CD4-positive, alpha-beta T cell treated with Interleukin-17A for 1 hour (primary cell): Measurements from ENCODE around the gene FCMR.
A peak's percentile ranks its signal among the peaks of the same experiment; 100 is the strongest.
"Not testable (repeated sequence)": the region's sequence is repeated elsewhere in the genome, so short reads cannot be mapped to it uniquely, and the experiment has no call there.

Experiments used
- DNase-seq: peaks from one replicate; pipeline ENCODE4 v3.0.0-alpha.2; 2020

Gene FCMR

GRCh38 chr1:206867716-206868115 lies 54.0 kb downstream of the FCMR start:
- no peak for DNase-seq

GRCh38 chr1:206867239-206867638 lies 54.5 kb downstream of the FCMR start:
- no peak for DNase-seq

GRCh38 chr1:206866062-206866461 lies 55.7 kb downstream of the FCMR start:
- no peak for DNase-seq

GRCh38 chr1:206864939-206865671 lies 56.6 kb downstream of the FCMR start, which contains the start of gene IL20:
Gene IL20, plus strand, starts transcription at chr1:206865623. Its CDS starts 230 bp downstream, at chr1:206865853.
- peak; percentile 83 for DNase-seq

GRCh38 chr1:206863266-206863665 lies 58.5 kb downstream of the FCMR start:
- no peak for DNase-seq

- DNase-seq = no peak
These were observed 61.6 kb downstream of the FCMR start for GRCh38 chr1:206860165-206860564.

GRCh38 chr1:206859082-206859521 lies 62.6 kb downstream of the FCMR start:
- DNase-seq = peak; percentile 13

- DNase-seq = peak; percentile 30
These were observed 64.9 kb downstream of the FCMR start for GRCh38 chr1:206856674-206857464.

GRCh38 chr1:206855859-206856258 lies 65.9 kb downstream of the FCMR start:
- DNase-seq = no peak

GRCh38 chr1:206854401-206855129 lies 67.2 kb downstream of the FCMR start:
- DNase-seq = no peak

GRCh38 chr1:206853696-206854095 lies 68.0 kb downstream of the FCMR start:
- not testable (repeated sequence) for DNase-seq
